ENCODE data around the gene ACHE.

DNA sequence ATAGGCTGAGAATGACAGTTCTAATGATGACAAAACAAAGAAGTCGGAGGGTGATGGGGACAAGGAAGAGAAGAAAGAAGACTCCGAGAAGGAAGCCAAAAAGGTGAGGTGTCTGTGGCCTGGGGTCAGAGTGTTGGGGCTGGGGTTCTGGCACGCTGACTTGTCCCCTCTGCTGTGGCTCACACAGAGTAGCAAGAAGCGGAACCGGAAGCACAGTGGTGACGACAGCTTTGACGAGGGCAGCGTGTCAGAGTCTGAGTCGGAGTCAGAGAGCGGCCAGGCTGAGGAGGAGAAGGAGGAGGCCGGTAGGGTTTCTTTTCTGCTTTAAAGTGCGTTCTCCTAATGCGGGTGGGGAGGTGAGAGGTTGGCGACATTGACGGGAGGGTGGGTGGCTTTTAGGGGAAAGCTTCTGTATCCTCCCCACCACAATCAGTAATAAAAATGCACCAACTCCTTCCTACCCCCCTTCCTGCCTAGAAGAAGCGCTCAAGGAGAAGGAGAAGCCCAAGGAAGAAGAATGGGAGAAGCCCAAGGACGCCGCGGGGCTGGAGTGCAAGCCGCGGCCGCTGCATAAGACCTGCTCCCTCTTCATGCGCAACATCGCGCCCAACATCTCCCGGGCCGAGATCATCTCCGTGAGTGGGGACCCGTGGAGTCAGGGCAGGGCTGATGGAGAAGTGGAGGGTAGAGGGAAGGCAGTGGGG lies 10.8 kb downstream of the ACHE start:
- TF ChIP-seq, protein P1, sequence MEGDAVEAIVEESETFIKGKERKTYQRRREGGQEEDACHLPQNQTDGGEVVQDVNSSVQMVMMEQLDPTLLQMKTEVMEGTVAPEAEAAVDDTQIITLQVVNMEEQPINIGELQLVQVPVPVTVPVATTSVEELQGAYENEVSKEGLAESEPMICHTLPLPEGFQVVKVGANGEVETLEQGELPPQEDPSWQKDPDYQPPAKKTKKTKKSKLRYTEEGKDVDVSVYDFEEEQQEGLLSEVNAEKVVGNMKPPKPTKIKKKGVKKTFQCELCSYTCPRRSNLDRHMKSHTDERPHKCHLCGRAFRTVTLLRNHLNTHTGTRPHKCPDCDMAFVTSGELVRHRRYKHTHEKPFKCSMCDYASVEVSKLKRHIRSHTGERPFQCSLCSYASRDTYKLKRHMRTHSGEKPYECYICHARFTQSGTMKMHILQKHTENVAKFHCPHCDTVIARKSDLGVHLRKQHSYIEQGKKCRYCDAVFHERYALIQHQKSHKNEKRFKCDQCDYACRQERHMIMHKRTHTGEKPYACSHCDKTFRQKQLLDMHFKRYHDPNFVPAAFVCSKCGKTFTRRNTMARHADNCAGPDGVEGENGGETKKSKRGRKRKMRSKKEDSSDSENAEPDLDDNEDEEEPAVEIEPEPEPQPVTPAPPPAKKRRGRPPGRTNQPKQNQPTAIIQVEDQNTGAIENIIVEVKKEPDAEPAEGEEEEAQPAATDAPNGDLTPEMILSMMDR (IDR thresholded peaks at IDR 0.05): no peak
- TF ChIP-seq POLR2AphosphoS5 (IDR thresholded peaks at IDR 0.05; ENCODE audit: insufficient read depth in 1 of 2, low read depth in 1 of 2): no peak

Data from vagina (tissue), 2 donors.